Measurements from ENCODE around the gene EVX1. TPM values are rescaled to one million over a fixed set of nuclear protein-coding genes. Genes with fewer than 3 reads are reported as not detected.

Gene EVX1
- total RNA-seq, 1 donor from 2014 or later, result not detected

GRCh38 chr7:27241189-27242056 is 1.2 kb upstream of the EVX1 start:
- H3K4me3 ChIP-seq (ENCODE audit: low read depth, low read length), result no peak overlapping the region
- no peak for DNase-seq (ENCODE audit: low read depth)
- TF ChIP-seq CTCF (conservative IDR thresholded peaks at IDR 0.05; ENCODE audit: low read depth, low read length), result no peak

- DNase-seq (ENCODE audit: low read depth), result no peak
- no peak overlapping the region for H3K4me3 ChIP-seq (ENCODE audit: low read depth, low read length)
- TF ChIP-seq CTCF (conservative IDR thresholded peaks at IDR 0.05; ENCODE audit: low read depth, low read length), result no peak
Measured at GRCh38 chr7:27242154-27242553, 448 bp upstream of the EVX1 start.

- H3K4me3 ChIP-seq (ENCODE audit: low read depth, low read length), result no peak overlapping the region
- TF ChIP-seq CTCF (conservative IDR thresholded peaks at IDR 0.05; ENCODE audit: low read depth, low read length), result no peak
- DNase-seq (ENCODE audit: low read depth), result no peak
Measured at GRCh38 chr7:27243340-27244163, 950 bp downstream of the EVX1 start.

GRCh38 chr7:27244488-27245123 is 2.0 kb downstream of the EVX1 start:
- TF ChIP-seq CTCF (conservative IDR thresholded peaks at IDR 0.05; ENCODE audit: low read depth, low read length), result no peak

GRCh38 chr7:27245124-27245797 is 2.7 kb downstream of the EVX1 start:
- TF ChIP-seq CTCF (conservative IDR thresholded peaks at IDR 0.05; ENCODE audit: low read depth, low read length), result no peak
- DNase-seq (ENCODE audit: low read depth), result no peak
- H3K4me3 ChIP-seq (ENCODE audit: low read depth, low read length), result no peak overlapping the region

More at GRCh38 chr7:27244488-27245123, 2.0 kb downstream of the EVX1 start:
- H3K4me3 ChIP-seq (ENCODE audit: low read depth, low read length), result no peak overlapping the region
- DNase-seq (ENCODE audit: low read depth), result no peak
